ENCODE results near the gene SV2B.

The SV2B gene

DNA sequence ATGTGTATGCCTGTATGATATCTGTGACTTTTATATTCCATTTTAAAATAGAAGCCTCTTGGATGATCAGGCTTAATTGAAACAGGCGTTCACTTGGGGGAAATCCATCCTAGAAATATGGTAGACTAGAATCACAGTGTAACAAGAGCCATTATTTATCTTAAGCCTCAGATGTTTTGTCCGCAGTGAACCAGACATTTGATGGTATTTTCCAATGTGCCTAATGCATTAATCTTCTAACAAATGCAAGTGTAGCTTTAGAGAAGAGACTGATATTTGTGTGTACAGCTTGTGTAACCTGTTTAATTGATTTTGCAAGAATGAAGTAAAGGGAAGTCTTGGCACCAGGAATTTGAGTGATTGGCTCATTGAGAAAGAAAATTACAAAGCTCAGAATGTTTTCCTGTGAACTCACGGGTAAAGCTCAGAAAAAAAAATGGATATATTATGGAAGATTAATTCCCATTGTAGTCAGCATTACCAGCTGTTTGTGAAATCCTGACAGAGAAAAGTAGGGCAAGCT lies 155.7 kb downstream of the SV2B start:
- no peak for TF ChIP-seq POLR2A (IDR thresholded peaks at IDR 0.05; ENCODE audit: low read depth, low read length)
- no peak for DNase-seq (ENCODE audit: insufficient read length, low spot score)
- no peak for FAIRE-seq

DNA sequence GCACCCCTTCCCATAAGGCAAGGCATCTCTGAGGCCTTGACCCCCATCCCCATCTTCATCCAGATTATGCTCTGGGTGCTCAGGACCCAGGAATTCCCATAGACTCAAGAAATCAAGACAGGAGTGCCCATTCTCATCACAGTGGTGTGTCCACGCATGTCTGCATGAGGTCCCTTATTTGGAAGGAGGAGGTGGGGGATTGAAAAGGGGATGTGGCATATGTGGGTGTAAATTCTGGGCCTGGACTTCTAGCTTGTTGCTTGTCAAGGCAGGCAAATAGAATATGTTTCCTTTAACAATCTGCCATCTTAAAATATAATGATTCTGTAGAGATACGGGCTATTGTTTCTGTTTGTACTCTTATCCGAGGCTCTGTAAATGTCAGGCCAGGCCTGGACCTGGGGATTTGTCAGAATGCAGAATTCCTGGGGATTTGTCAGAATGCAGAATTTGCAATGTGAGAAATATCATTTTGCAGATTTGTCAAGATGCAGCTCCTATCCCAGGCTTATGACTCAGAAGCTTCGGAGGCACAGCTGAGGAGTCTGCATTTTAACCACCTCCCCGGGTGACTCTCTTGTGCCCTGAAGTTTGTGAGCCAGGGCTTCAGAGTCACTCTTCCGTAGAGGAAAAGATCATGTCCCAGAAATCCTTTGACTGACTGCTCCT lies 157.8 kb downstream of the SV2B start:
- DNase-seq (ENCODE audit: insufficient read length, low spot score) = no peak
- FAIRE-seq = no peak
- TF ChIP-seq POLR2A (IDR thresholded peaks at IDR 0.05; ENCODE audit: low read depth, low read length) = no peak

DNA sequence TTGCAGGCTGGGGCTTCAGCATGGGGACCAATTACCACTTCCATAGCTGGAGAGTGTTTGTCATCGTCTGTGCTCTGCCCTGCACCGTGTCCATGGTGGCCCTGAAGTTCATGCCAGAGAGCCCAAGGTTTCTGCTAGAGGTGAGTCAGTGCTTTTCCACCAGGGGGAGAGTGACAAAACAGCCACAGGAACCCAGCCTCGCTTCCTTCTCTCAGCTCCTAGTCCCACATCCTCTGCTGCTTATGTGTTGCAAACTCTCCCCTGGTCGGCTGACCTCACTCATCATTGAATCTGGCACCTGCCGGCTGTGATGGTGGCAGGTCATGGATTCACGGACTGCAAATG lies 158.3 kb downstream of the SV2B start:
- FAIRE-seq (no peak), DNase-seq (ENCODE audit: insufficient read length, low spot score) (no peak)
- TF ChIP-seq POLR2A (IDR thresholded peaks at IDR 0.05; ENCODE audit: low read depth, low read length) = no peak

DNA sequence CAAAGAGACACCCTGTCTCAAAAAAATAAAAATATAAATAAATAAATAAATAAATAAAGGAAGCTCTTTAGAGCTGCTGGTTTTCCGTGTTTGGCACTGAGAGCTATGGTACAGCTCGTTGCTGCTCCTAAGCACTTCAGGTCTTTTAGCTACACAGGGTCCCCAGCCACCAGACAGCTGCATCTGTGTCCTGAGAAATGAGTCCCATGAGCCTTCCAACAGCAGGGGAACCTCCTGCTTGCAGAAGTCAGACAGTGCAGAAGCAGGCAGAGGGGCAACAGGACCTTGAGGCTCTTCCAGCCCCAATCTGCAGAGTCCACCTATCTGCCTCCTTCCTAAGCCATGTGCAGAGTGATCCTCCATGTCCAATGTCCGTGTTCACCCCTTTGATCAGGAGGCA lies 159.0 kb downstream of the SV2B start:
- DNase-seq (ENCODE audit: insufficient read length, low spot score) (no peak), FAIRE-seq (no peak)
- no peak for TF ChIP-seq POLR2A (IDR thresholded peaks at IDR 0.05; ENCODE audit: low read depth, low read length)

DNA sequence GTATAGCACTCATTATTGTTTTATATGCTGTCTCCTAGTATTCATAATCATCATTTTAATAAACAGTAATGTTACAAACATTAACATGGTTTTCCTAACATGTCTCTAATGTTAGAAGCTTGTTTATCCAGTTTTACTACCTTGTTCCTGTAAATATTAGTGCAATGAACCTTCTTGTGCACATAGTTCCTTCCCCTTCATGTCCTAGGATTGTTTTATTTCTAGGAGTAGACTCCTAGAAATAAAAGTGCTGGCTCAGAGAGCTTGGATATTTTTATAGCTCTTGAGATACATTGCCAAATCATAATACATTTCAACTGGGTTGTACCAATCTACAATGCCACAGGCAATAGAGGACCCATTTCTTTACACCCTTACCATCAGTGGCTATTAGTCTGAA lies 161.3 kb downstream of the SV2B start:
- DNase-seq (ENCODE audit: insufficient read length, low spot score) (no peak), FAIRE-seq (no peak)
- TF ChIP-seq POLR2A (IDR thresholded peaks at IDR 0.05; ENCODE audit: low read depth, low read length) = no peak

DNA sequence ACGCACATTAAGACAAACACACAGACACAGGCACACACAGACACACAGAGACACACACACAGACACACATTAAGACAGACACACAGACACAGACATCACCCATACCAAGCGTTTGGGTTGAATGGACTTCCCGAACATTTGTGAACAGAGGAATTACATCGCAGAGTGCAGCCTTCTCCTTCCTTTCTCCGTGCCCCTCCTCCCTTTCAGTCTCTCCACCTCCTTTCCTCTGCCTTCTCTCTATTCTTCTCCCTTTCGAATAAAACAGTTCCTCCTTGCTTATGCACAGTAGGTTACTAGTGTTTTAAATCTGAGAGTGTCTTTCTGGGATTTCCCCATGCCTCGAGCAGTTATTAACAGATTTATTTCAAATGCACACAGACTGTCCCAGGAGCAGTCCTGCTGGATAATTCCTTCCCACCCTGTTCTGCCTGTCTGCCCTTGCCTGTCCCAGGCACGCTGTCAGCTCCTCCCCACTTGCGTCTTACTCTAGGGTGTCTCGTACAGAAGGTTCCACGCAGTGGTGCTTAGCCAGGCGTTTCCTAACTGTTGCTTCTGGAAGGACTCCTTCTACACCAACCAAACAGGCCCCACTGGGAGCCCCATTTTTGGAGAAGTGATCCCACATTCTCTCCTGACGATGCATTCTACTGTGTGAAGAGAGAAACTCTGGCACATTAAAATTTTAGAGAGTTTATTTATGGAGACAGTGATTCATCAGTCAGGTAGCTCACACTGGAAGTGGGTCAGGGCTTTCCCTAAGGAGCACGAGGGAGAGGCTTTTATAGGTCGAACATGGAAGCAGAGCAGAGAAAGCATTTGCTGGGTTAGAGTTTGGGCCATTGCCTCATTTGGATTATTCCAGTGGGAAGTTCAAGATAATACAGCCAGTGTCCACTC lies 163.8 kb downstream of the SV2B start:
- DNase-seq (ENCODE audit: insufficient read length, low spot score) (no peak), FAIRE-seq (no peak)
- TF ChIP-seq POLR2A (IDR thresholded peaks at IDR 0.05; ENCODE audit: low read depth, low read length) = no peak

DNA sequence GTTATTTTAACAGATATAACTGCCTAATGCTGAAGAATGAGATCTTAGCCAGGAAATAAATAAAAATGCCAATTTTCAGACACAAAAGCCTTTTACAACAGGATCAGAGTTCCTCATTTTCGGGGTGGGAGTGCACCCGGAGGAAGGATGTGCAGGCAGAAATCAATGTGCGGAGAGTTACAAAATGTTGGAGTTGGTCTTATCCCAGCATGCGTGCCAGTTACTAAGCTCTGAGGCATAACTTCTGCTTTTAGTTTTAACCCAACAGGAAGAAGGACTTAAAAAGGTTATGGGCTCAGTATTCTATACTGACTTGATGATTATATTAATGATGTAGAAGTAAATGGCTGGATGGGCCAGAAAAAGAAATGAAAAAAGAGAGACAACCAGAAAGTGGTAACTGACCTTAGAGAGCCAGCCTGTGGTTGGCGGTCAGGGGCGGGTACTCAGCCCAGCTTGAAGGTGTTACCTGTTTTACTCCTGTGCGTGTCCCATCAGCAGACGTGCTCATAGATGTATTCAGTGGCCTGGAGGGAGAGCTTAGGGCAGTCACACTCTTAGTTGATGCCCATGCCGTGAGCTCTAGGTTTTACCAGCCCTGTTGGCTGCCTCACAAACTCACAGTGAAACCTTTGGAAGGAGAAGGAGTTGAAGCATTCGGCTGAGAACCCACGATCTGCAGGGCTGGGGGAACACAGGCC lies 164.7 kb downstream of the SV2B start:
- FAIRE-seq = no peak
- no peak for TF ChIP-seq POLR2A (IDR thresholded peaks at IDR 0.05; ENCODE audit: low read depth, low read length)
- DNase-seq (ENCODE audit: insufficient read length, low spot score) = no peak

DNA sequence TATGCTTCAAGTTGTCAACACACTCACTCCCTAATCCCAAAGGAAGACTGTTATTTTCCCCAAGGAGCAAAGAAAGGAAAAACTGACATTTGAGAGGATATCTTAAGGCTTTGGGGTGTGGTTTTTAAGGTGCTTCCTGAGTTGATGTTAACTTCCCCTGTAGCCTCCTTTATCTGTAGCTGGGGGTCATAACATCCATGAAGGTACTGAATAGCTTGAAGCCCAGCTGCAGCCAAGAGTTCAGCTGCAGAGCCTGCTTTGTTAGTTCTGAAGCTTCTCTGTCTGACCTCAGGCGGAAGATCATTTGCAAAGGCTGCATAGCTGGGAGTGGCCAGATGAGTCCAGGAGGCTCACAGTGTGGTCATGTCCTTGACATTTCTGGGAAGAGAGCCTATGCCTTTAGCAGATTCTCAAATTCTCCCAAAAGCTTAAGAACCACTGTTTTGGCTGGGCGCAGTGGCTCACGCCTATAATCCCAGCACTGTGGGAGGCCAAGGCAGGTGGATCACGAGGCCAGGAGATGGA lies 165.4 kb downstream of the SV2B start:
- FAIRE-seq (no peak), DNase-seq (ENCODE audit: insufficient read length, low spot score) (no peak)
- no peak for TF ChIP-seq POLR2A (IDR thresholded peaks at IDR 0.05; ENCODE audit: low read depth, low read length)

DNA sequence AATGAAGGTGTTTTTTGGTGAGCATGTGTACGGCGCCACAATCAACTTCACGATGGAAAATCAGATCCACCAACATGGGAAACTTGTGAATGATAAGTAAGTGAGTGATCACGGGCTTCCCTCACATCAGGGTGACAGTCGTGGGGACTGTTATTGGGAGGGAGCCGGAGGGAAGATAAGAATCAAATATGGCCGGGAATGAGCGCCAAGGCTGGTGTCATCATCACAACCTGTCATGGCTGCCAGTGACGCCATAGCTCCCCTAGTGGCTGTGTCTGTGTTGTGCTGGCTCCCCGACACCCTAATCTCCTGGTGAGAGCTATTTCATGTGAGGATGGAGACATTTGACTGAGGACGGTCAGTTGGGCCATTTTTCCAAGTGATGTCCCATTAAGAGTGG lies 168.5 kb downstream of the SV2B start:
- TF ChIP-seq POLR2A (IDR thresholded peaks at IDR 0.05; ENCODE audit: low read depth, low read length) = no peak
- DNase-seq (ENCODE audit: insufficient read length, low spot score) = no peak
- FAIRE-seq = no peak

DNA sequence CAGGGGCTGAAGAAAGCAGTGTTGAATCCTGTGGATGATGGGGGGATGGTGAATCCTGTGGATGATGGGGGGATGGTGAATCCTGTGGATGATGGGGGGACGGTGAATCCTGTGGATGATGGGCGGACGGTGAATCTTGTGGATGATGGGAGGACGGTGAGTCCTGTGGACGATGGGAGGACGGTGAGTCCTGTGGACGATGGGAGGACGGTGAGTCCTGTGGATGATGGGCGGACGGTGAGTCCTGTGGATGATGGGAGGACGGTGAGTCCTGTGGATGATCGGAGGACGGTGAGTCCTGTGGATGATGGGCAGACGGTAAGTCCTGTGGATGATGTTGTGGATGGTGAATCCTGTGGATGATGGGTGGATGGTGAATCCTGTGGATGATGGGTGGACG lies 170.7 kb downstream of the SV2B start:
- DNase-seq (ENCODE audit: insufficient read length, low spot score) (no peak), FAIRE-seq (no peak)
- TF ChIP-seq POLR2A (IDR thresholded peaks at IDR 0.05; ENCODE audit: low read depth, low read length) = no peak

DNA sequence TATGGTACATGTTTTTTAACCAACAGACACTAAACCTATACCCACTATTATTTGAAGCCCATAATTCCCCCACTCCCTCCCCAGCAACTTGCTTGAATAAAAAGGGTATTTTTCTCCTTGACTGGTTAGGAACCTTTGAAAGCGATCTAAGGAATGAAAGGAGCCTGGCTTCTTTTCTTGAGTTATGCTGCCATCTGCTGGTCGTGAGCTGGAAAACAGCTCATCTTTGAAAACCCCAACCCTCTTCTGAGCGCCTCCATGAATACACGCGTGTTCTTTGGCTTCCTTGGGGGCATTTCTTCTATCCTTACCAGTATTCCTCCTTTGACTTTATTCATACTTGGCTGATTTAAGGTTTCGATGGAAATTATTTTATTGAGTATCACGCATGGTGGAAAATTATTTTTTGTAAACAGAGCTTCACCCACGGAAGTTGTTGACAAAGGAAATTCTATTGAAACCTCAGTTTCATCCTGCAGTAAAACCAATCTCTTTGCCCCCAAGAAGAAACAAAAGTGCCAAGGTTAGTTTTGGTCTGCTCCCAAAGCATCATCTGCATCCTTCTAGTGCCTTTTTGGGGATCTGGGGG lies 171.6 kb downstream of the SV2B start:
- DNase-seq (ENCODE audit: insufficient read length, low spot score) (no peak), FAIRE-seq (no peak)
- no peak for TF ChIP-seq POLR2A (IDR thresholded peaks at IDR 0.05; ENCODE audit: low read depth, low read length)

DNA sequence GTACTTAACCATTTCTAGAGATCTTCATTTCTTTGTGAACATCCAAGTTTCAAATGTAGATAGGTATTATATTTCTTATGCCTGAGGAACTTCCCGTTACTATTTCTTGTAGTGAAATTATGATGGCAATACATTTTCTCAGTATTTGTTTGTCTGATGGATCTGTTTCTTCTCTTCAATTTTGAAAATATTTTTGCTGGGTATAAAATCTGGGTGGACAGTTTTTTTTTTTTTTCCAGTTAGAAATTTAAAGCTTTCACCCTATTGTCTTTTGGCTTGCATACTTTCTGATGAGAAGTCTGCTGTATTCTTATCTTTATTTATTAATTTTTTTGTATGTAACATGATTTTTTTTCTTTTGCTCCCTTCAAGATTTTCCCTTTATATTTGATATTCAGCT lies 175.8 kb downstream of the SV2B start:
- DNase-seq (ENCODE audit: insufficient read length, low spot score) (no peak), FAIRE-seq (no peak)
- no peak for TF ChIP-seq POLR2A (IDR thresholded peaks at IDR 0.05; ENCODE audit: low read depth, low read length)

DNA sequence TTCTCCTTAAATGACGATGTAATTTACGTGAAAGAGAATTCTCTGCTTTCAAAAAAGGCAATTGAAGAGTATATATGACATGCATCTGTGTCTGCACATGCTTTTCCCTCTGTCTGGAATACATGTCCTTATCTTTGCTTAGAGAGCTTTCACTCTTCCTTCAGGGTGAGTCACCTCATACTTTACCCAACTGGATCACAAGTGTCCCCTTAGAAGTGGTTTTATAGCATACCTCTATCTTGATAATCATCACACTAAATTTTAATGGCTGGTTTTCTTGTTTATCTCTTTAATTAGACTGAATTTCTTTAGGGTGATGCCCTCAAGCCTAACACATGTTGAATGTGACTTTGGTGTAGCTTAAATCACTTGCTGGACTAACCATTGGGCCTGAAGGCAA lies 178.9 kb downstream of the SV2B start:
- TF ChIP-seq POLR2A (IDR thresholded peaks at IDR 0.05; ENCODE audit: low read depth, low read length) = no peak
- no peak for FAIRE-seq

DNA sequence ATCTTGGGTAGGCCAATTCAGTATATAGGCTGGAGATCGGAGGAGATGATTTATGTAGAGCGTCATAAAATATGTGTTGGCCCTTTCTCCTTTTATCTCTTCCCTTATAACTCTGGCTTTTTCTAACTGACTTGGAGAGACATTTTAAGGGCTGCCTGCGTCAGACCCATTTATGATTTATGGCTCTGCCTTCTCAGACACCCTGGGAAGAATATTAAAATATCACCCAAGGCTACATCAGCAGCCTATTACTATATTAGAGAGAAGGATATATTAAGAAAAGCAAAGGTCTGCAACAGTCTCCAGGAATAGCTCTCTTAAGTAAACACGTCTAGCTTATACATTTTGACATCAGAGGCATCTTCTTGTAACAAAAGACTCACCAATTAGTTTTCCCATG lies 179.4 kb downstream of the SV2B start:
- no peak for FAIRE-seq
- DNase-seq (ENCODE audit: insufficient read length, low spot score) = no peak
- TF ChIP-seq POLR2A (IDR thresholded peaks at IDR 0.05; ENCODE audit: low read depth, low read length) = no peak

More for the DNA sequence above, 178.9 kb downstream of the SV2B start:
- DNase-seq (ENCODE audit: insufficient read length, low spot score) = no peak

Data from H54 (cell line).